ENCODE measurements around the gene HOXD8. TPM values are rescaled to one million over a fixed set of nuclear protein-coding genes. Genes with fewer than 3 reads are reported as not detected.

Gene HOXD8
- total and polyA plus RNA-seq, 10 of the 15 experiments (the other 5 are each of a cell fraction or from before 2014, with no cell fraction given), result not detected

DNA sequence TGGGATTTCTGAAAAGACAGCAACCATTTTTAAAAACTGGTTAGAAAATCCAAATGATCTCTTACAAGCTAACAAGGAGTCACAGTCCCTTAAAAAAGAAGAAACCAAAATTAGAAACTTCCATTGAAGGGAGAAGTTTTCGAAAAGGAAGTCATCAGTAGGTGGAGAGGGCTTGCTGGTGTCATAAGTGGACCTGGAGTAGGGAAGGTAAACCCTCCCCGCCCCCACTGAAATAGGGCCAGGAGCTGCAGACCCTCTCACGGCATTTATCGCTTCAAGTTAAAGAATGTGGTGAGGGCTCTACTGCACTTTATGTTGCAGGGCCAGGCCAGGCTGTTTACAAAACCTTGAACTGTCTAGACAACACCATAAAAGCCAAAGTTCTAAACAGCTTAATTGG is 19.6 kb upstream of the HOXD8 start:
- POLR2A ChIA-PET, result no interaction called here
- H3K9ac ChIP-seq (ENCODE audit: control insufficient read depth, insufficient read depth, low read length), result no peak overlapping the region
- FAIRE-seq (no peak), ATAC-seq (no peak), DNase-seq (ENCODE audit: low read depth, low spot score) (no peak)
- SMC1A ChIA-PET (ENCODE audit: uncharacterized antibody, unreplicated experiment), result interaction anchor here (0.6 to 2.0 kb wide), 4 partner anchors 16 to 712 kb away, joined by 3 to 7 read pairs (median 4); no protein-coding TSS in a partner anchor
- RAD21 ChIA-PET (ENCODE audit: unreplicated experiment), result interaction anchor here (1.1 kb wide), 1 partner anchor 345 kb away, joined by 3 read pairs; no protein-coding TSS in a partner anchor
- 18% methylated on average over 4 of the region's 4 CpGs for WGBS (ENCODE audit: insufficient coverage, insufficient replicate concordance, low lambda C conversion rate, missing lambda C conversion rate)
- no peak overlapping the region for H3K27ac ChIP-seq (ENCODE audit: control insufficient read depth, insufficient read depth)
- BruUV-seq (replicated peaks), result no TSS peak
- intact Hi-C loops (cut with micrococcal nuclease; ENCODE audit: unreplicated experiment), result no loop called here
- H3K9me3 ChIP-seq (replicated peaks; ENCODE audit: control insufficient read depth, insufficient read depth, low read length), result peaks cover 3% of the 10 kb centered on the region; the same call in 1 of the 3 replicates
- peaks cover 13 to 41% of the 10 kb centered on the region in 2 experiments for H3K27me3 ChIP-seq (replicated peaks in 1 of 2; ENCODE audit: control insufficient read depth in 2 of 2, insufficient read depth in 2 of 2, low read length in 1 of 2)
- CTCF ChIA-PET, result interaction anchor here (0.8 to 2.5 kb wide), 10 partner anchors 8 to 1039 kb away, joined by 3 to 12 read pairs (median 6); no protein-coding TSS in a partner anchor
- no peaks in the 10 kb centered on the region for H3K36me3 ChIP-seq (ENCODE audit: control insufficient read depth in 2 of 2, insufficient read depth in 2 of 2, low read length in 1 of 2)
- H3K4me2 ChIP-seq (ENCODE audit: control insufficient read depth, insufficient read depth), result no peak overlapping the region
- no peak overlapping the region for H2AFZ ChIP-seq (ENCODE audit: control insufficient read depth, low read depth, low read length)
- no peaks in the 10 kb centered on the region for H3K79me2 ChIP-seq (ENCODE audit: control insufficient read depth, insufficient read depth, low read length)
- no peaks in the 10 kb centered on the region for H4K20me1 ChIP-seq (ENCODE audit: control insufficient read depth, insufficient read depth)
- TF ChIP-seq, protein P1, sequence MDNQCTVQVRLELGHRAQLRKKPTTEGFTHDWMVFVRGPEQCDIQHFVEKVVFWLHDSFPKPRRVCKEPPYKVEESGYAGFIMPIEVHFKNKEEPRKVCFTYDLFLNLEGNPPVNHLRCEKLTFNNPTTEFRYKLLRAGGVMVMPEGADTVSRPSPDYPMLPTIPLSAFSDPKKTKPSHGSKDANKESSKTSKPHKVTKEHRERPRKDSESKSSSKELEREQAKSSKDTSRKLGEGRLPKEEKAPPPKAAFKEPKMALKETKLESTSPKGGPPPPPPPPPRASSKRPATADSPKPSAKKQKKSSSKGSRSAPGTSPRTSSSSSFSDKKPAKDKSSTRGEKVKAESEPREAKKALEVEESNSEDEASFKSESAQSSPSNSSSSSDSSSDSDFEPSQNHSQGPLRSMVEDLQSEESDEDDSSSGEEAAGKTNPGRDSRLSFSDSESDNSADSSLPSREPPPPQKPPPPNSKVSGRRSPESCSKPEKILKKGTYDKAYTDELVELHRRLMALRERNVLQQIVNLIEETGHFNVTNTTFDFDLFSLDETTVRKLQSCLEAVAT (IDR thresholded peaks at IDR 0.05), result no peak
- TF ChIP-seq GABPA (IDR thresholded peaks at IDR 0.05; ENCODE audit: low read depth) (no peak), IKZF2 (IDR thresholded peaks at IDR 0.05) (no peak), TCF7 (IDR thresholded peaks at IDR 0.05; ENCODE audit: borderline replicate concordance) (no peak), POLR2AphosphoS5 (IDR thresholded peaks at IDR 0.05; ENCODE audit: low read length) (no peak), HDAC2 (IDR thresholded peaks at IDR 0.05) (no peak), NFIC (IDR thresholded peaks at IDR 0.05; ENCODE audit: low read depth, low read length) (no peak), BCL11A (IDR thresholded peaks at IDR 0.05; ENCODE audit: low read depth, low read length) (no peak), ATF7 (IDR thresholded peaks at IDR 0.05; ENCODE audit: low read depth) (no peak), TARDBP (IDR thresholded peaks at IDR 0.05; ENCODE audit: borderline replicate concordance) (no peak), WRNIP1 (IDR thresholded peaks at IDR 0.05; ENCODE audit: borderline replicate concordance, low read depth, low read length) (no peak)
- TF ChIP-seq, protein P2, sequence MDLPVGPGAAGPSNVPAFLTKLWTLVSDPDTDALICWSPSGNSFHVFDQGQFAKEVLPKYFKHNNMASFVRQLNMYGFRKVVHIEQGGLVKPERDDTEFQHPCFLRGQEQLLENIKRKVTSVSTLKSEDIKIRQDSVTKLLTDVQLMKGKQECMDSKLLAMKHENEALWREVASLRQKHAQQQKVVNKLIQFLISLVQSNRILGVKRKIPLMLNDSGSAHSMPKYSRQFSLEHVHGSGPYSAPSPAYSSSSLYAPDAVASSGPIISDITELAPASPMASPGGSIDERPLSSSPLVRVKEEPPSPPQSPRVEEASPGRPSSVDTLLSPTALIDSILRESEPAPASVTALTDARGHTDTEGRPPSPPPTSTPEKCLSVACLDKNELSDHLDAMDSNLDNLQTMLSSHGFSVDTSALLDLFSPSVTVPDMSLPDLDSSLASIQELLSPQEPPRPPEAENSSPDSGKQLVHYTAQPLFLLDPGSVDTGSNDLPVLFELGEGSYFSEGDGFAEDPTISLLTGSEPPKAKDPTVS (IDR thresholded peaks at IDR 0.05; ENCODE audit: low read depth, low read length), result no peak
- TF ChIP-seq, protein P3, sequence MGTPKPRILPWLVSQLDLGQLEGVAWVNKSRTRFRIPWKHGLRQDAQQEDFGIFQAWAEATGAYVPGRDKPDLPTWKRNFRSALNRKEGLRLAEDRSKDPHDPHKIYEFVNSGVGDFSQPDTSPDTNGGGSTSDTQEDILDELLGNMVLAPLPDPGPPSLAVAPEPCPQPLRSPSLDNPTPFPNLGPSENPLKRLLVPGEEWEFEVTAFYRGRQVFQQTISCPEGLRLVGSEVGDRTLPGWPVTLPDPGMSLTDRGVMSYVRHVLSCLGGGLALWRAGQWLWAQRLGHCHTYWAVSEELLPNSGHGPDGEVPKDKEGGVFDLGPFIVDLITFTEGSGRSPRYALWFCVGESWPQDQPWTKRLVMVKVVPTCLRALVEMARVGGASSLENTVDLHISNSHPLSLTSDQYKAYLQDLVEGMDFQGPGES (IDR thresholded peaks at IDR 0.05), result no peak
- in situ Hi-C loops (cut with MboI), result no loop called here
- no peaks in the 10 kb centered on the region for H3K4me1 ChIP-seq (ENCODE audit: control insufficient read depth, insufficient read depth, low read length)
- H3K4me3 ChIP-seq, result no peak overlapping the region
